HEK293 (cell line): ENCODE results near the gene CDC42EP5.

Source experiments
- CTCF ChIA-PET: fragments of 350-600 bp; formaldehyde crosslinking; extraction: SDS; loops from one replicate; lab custom pipeline; 2021; ENCODE audit warnings: antibody characterized with exemption; lab: Yijun Ruan, JAX
- POLR2A ChIA-PET: fragments of 300-600 bp; formaldehyde crosslinking; extraction: SDS; loops from one replicate; lab custom pipeline; 2020; ENCODE audit warnings: antibody characterized with exemption, inconsistent platforms; lab: Yijun Ruan, JAX
- H3K27ac ChIP-seq: fragments of 200-500 bp; sonication (Bioruptor generic); 2 replicates; pipeline ENCODE4 v1.5.1; 2014; ENCODE audit warnings: low read depth, low read length, control low read depth, inconsistent platforms; ENCODE audit errors: extremely low read depth
- H3K36me3 ChIP-seq, 2 experiments: fragments of 200-500 bp in 1 of 2; sonication (Bioruptor generic) in 1 of 2; 1 replicate in 1 of 2; 2 replicates in 1 of 2; pipeline ENCODE4 v1.5.1; 2014 to 2017; ENCODE audit warnings: inconsistent platforms in 2 of 2, low read length in 2 of 2; ENCODE audit not compliant: control insufficient read depth in 2 of 2, insufficient read depth in 1 of 2
- H3K4me1 ChIP-seq: fragments of 200-500 bp; sonication (Bioruptor generic); 2 replicates; pipeline ENCODE4 v1.5.1; 2014; ENCODE audit warnings: mild to moderate bottlenecking, low read length, inconsistent platforms; ENCODE audit not compliant: control insufficient read depth, insufficient read depth
- H3K4me3 ChIP-seq: 2 replicates; pipeline ENCODE4 v1.5.1; 2011; ENCODE audit warnings: low read depth, mild to moderate bottlenecking, control low read depth, low read length, moderate library complexity
- H3K9me3 ChIP-seq: fragments of 200-500 bp; sonication (Bioruptor generic); 2 replicates; pipeline ENCODE4 v1.5.1; 2014; ENCODE audit warnings: low read depth, low read length, inconsistent platforms; ENCODE audit not compliant: control insufficient read depth, insufficient read depth
- GLIS1 ChIP-seq: fragments of 450-650 bp; formaldehyde crosslinking; IDR thresholded peaks from 2 replicates; pipeline ENCODE4 v1.5.1; 2016; ENCODE audit warnings: missing biosample characterization, missing genetic modification characterization
- GLIS2 ChIP-seq: fragments of 450-650 bp; formaldehyde crosslinking; IDR thresholded peaks from 2 replicates; pipeline ENCODE4 v1.5.1; 2016; ENCODE audit warnings: missing biosample characterization, missing genetic modification characterization
- HOXC10 ChIP-seq: sonication (generic); formaldehyde crosslinking; IDR thresholded peaks from 2 replicates; pipeline ENCODE4 v1.8.1; 2023; ENCODE audit warnings: mild to moderate bottlenecking, missing genetic modification reagents
- KLF10 ChIP-seq: fragments of 450-650 bp; IDR thresholded peaks from 2 replicates; pipeline ENCODE4 v1.5.1; 2018; ENCODE audit warnings: missing biosample characterization, mild to moderate bottlenecking, missing genetic modification characterization
- ZBTB17 ChIP-seq: fragments of 450-650 bp; formaldehyde crosslinking; IDR thresholded peaks from 2 replicates; pipeline ENCODE4 v1.5.1; 2016; ENCODE audit warnings: missing biosample characterization, missing genetic modification characterization
- ZBTB49 ChIP-seq: fragments of 450-650 bp; formaldehyde crosslinking; IDR thresholded peaks from 2 replicates; pipeline ENCODE4 v1.5.1; 2016; ENCODE audit warnings: missing biosample characterization, missing genetic modification characterization, low read depth
- ZBTB8A ChIP-seq: fragments of 450-650 bp; formaldehyde crosslinking; IDR thresholded peaks from 2 replicates; pipeline ENCODE4 v1.5.1; 2016; ENCODE audit warnings: missing biosample characterization, missing genetic modification characterization
- ZFP69B ChIP-seq: fragments of 450-650 bp; formaldehyde crosslinking; IDR thresholded peaks from 2 replicates; pipeline ENCODE4 v1.5.1; 2016; ENCODE audit warnings: missing biosample characterization, missing genetic modification characterization
- ZNF16 ChIP-seq: fragments of 450-650 bp; formaldehyde crosslinking; IDR thresholded peaks from 2 replicates; pipeline ENCODE4 v1.5.1; 2016; ENCODE audit warnings: low read depth, missing biosample characterization, missing genetic modification characterization
- ZNF214 ChIP-seq: fragments of 450-650 bp; formaldehyde crosslinking; IDR thresholded peaks from 2 replicates; pipeline ENCODE4 v1.5.1; 2017; ENCODE audit warnings: missing biosample characterization, mild to moderate bottlenecking, missing genetic modification characterization, borderline replicate concordance
- ZNF274 ChIP-seq, 2 experiments: fragments of 200-500 bp in 1 of 2; fragments of 450-650 bp in 1 of 2; sonication (Bioruptor generic) in 1 of 2; formaldehyde crosslinking in 1 of 2; IDR thresholded peaks; 2 replicates each; pipeline versions ENCODE4 v1.5.1 to v1.6.1; 2014 to 2016; ENCODE audit warnings: borderline replicate concordance in 1 of 2, inconsistent platforms in 1 of 2, low read length in 1 of 2, missing biosample characterization in 1 of 2, missing genetic modification characterization in 1 of 2
- ZNF354C ChIP-seq: fragments of 450-650 bp; formaldehyde crosslinking; IDR thresholded peaks from 2 replicates; pipeline ENCODE4 v1.5.1; 2016; ENCODE audit warnings: missing biosample characterization, missing genetic modification characterization, low read depth, borderline replicate concordance
- ZNF362 ChIP-seq: fragments of 450-650 bp; formaldehyde crosslinking; IDR thresholded peaks from 2 replicates; pipeline ENCODE4 v1.5.1; 2016; ENCODE audit warnings: missing biosample characterization, missing genetic modification characterization
- ZNF521 ChIP-seq: fragments of 450-650 bp; formaldehyde crosslinking; IDR thresholded peaks from 2 replicates; pipeline ENCODE4 v1.5.1; 2017; ENCODE audit warnings: missing biosample characterization, mild to moderate bottlenecking, missing genetic modification characterization
- ZNF600 ChIP-seq: fragments of 450-650 bp; formaldehyde crosslinking; IDR thresholded peaks from 2 replicates; pipeline ENCODE4 v1.5.1; 2016; ENCODE audit warnings: missing biosample characterization, missing genetic modification characterization
- ZNF658 ChIP-seq: fragments of 450-650 bp; formaldehyde crosslinking; IDR thresholded peaks from 2 replicates; pipeline ENCODE4; 2016; ENCODE audit warnings: missing biosample characterization, missing genetic modification characterization
- ZNF660 ChIP-seq: fragments of 450-650 bp; IDR thresholded peaks from 2 replicates; pipeline ENCODE4 v1.5.1; 2018; ENCODE audit warnings: missing biosample characterization, mild to moderate bottlenecking, missing genetic modification characterization
- TF ChIP-seq, protein P1 (sequence below): fragments of 450-650 bp; formaldehyde crosslinking; IDR thresholded peaks from 2 replicates; pipeline ENCODE4 v1.5.1; 2016; ENCODE audit warnings: missing biosample characterization, missing genetic modification characterization
- TF ChIP-seq, protein P2 (sequence below): fragments of 450-650 bp; formaldehyde crosslinking; optimal IDR thresholded peaks from 2 replicates; pipeline ENCODE3; 2016; ENCODE audit warnings: missing biosample characterization, mild to moderate bottlenecking, missing genetic modification characterization
- TF ChIP-seq, protein P3 (sequence below): fragments of 450-650 bp; formaldehyde crosslinking; IDR thresholded peaks from 2 replicates; pipeline ENCODE4 v1.5.1; 2016; ENCODE audit warnings: missing biosample characterization, missing genetic modification characterization
- TF ChIP-seq, protein P4 (sequence below): fragments of 450-650 bp; formaldehyde crosslinking; IDR thresholded peaks from 2 replicates; pipeline ENCODE4 v1.5.1; 2016; ENCODE audit warnings: missing biosample characterization, missing genetic modification characterization

The CDC42EP5 gene

DNA sequence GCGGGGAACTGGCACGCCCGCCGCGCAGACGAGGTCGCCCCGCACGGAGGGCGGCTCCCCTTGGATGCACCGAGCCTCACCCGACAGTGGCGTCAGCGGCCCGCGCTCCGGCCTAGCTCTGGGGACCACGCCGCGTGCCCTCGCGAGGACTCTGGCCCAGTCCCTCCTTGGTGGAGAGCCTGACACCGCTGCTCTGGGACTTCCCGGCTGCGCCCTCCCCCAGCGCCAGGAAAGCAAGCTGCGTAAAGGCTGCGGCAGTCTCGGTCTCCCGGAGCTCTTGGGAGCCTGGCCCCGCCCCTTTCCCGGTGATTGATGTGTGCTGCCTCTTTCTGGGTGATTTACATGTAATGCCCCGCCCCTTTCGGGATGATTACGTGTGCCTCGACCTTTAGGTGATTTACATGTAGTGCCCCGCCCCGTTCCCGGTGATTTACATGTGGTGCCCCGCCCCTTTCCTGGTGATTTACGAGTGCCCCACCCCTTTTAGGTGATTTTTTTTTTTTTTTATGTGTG is 9.5 kb downstream of the CDC42EP5 start, which contains the start of gene LENG9 (continued):
- TF ChIP-seq, protein P1, sequence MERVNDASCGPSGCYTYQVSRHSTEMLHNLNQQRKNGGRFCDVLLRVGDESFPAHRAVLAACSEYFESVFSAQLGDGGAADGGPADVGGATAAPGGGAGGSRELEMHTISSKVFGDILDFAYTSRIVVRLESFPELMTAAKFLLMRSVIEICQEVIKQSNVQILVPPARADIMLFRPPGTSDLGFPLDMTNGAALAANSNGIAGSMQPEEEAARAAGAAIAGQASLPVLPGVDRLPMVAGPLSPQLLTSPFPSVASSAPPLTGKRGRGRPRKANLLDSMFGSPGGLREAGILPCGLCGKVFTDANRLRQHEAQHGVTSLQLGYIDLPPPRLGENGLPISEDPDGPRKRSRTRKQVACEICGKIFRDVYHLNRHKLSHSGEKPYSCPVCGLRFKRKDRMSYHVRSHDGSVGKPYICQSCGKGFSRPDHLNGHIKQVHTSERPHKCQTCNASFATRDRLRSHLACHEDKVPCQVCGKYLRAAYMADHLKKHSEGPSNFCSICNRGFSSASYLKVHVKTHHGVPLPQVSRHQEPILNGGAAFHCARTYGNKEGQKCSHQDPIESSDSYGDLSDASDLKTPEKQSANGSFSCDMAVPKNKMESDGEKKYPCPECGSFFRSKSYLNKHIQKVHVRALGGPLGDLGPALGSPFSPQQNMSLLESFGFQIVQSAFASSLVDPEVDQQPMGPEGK (tag by site-specific recombination) = peak; percentile 29
- TF ChIP-seq ZNF354C (tag by site-specific recombination) (no peak), ZNF521 (tag by site-specific recombination) (no peak), ZNF660 (tag by site-specific recombination) (no peak), ZNF16 (tag by site-specific recombination) (no peak), KLF10 (peak; percentile 67), ZNF362 (tag by site-specific recombination) (0 out of 2 replicates have a peak, but pooled peaks have one; percentile 89), GLIS1 (tag by site-specific recombination) (peak; percentile 74), ZNF658 (tag by site-specific recombination) (no peak)
- TF ChIP-seq, protein P2, sequence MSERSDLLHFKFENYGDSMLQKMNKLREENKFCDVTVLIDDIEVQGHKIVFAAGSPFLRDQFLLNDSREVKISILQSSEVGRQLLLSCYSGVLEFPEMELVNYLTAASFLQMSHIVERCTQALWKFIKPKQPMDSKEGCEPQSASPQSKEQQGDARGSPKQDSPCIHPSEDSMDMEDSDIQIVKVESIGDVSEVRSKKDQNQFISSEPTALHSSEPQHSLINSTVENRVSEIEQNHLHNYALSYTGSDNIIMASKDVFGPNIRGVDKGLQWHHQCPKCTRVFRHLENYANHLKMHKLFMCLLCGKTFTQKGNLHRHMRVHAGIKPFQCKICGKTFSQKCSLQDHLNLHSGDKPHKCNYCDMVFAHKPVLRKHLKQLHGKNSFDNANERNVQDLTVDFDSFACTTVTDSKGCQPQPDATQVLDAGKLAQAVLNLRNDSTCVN = peak; percentile 52
- TF ChIP-seq, protein P3, sequence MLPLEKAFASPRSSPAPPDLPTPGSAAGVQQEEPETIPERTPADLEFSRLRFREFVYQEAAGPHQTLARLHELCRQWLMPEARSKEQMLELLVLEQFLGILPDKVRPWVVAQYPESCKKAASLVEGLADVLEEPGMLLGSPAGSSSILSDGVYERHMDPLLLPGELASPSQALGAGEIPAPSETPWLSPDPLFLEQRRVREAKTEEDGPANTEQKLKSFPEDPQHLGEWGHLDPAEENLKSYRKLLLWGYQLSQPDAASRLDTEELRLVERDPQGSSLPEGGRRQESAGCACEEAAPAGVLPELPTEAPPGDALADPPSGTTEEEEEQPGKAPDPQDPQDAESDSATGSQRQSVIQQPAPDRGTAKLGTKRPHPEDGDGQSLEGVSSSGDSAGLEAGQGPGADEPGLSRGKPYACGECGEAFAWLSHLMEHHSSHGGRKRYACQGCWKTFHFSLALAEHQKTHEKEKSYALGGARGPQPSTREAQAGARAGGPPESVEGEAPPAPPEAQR (tag by site-specific recombination) = no peak

GRCh38 chr19:54462655-54463530 is 10.2 kb downstream of the CDC42EP5 start:
- Histone ChIP-seq H3K4me3 (peak overlapping the region; percentile 90), H3K27ac (peak overlapping the region; percentile 81; the same call in 1 of the 2 replicates), H3K36me3 (peaks cover 22 to 44% of the 10 kb centered on the region in 2 experiments), H3K9me3 (no peaks in the 10 kb centered on the region), H3K4me1 (peaks cover 5% of the 10 kb centered on the region; the same call in 1 of the 2 replicates)
- ChIA-PET POLR2A (interaction anchor here (0.7 to 6.8 kb wide), 17 partner anchors 7 to 1162 kb away, joined by 3 to 64 read pairs (median 6); partner anchors contain the start of genes CDC42EP5, CNOT3, ISOC2 and LENG8), CTCF (interaction anchor here (1.6 kb wide), 1 partner anchor 15 kb away, joined by 6 read pairs; no protein-coding TSS in a partner anchor)
- no peak for TF ChIP-seq ZBTB49 (tag by site-specific recombination)
- no peak for TF ChIP-seq ZNF274 (IDR thresholded peaks at IDR 0.05; ENCODE audit: low read length)
- no peak for TF ChIP-seq ZNF274 (tag by site-specific recombination; IDR thresholded peaks at IDR 0.05; ENCODE audit: borderline replicate concordance)
- TF ChIP-seq ZBTB17 (tag by site-specific recombination) = peak; percentile 13; the same call in 1 of the 2 replicates
- TF ChIP-seq ZNF214 (tag by site-specific recombination) = no peak
- peak; percentile 58 for TF ChIP-seq GLIS2 (tag by site-specific recombination)
- TF ChIP-seq GLIS1 (tag by site-specific recombination) = peak; percentile 9; the same call in 1 of the 2 replicates
- peak; percentile 63; the same call in 1 of the 2 replicates for TF ChIP-seq ZBTB8A (tag by site-specific recombination)
- TF ChIP-seq, protein P2 = peak; percentile 56
- peak; percentile 63 for TF ChIP-seq ZFP69B (tag by site-specific recombination)
- TF ChIP-seq ZNF600 (tag by site-specific recombination) = peak; percentile 45; the same call in 1 of the 2 replicates
- TF ChIP-seq, protein P4, sequence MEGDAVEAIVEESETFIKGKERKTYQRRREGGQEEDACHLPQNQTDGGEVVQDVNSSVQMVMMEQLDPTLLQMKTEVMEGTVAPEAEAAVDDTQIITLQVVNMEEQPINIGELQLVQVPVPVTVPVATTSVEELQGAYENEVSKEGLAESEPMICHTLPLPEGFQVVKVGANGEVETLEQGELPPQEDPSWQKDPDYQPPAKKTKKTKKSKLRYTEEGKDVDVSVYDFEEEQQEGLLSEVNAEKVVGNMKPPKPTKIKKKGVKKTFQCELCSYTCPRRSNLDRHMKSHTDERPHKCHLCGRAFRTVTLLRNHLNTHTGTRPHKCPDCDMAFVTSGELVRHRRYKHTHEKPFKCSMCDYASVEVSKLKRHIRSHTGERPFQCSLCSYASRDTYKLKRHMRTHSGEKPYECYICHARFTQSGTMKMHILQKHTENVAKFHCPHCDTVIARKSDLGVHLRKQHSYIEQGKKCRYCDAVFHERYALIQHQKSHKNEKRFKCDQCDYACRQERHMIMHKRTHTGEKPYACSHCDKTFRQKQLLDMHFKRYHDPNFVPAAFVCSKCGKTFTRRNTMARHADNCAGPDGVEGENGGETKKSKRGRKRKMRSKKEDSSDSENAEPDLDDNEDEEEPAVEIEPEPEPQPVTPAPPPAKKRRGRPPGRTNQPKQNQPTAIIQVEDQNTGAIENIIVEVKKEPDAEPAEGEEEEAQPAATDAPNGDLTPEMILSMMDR (tag by site-specific recombination) = 0 out of 2 replicates have a peak, but pooled peaks have one; percentile 39
- TF ChIP-seq HOXC10 (CRISPR knock-in tag) = peak; percentile 47
